Kidney capillary endothelial cell (primary cell): ENCODE data around the gene CAVIN2.
A peak's percentile ranks its signal among the peaks of the same experiment; 100 is the strongest.

ENCODE experiments used
- DNase-seq: peaks from one replicate; pipeline ENCODE4 v3.0.0-alpha.2; 2018; ENCODE audit warnings: low spot score

The CAVIN2 gene, protein sequence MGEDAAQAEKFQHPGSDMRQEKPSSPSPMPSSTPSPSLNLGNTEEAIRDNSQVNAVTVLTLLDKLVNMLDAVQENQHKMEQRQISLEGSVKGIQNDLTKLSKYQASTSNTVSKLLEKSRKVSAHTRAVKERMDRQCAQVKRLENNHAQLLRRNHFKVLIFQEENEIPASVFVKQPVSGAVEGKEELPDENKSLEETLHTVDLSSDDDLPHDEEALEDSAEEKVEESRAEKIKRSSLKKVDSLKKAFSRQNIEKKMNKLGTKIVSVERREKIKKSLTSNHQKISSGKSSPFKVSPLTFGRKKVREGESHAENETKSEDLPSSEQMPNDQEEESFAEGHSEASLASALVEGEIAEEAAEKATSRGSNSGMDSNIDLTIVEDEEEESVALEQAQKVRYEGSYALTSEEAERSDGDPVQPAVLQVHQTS

GRCh38 chr2:191846515-191847476 lies at the start of gene CAVIN2:
Gene CAVIN2 (minus strand): TSS chr2:191847088. CDS start chr2:191846925, 163 bp downstream.
- peak; percentile 73 for DNase-seq

DNA sequence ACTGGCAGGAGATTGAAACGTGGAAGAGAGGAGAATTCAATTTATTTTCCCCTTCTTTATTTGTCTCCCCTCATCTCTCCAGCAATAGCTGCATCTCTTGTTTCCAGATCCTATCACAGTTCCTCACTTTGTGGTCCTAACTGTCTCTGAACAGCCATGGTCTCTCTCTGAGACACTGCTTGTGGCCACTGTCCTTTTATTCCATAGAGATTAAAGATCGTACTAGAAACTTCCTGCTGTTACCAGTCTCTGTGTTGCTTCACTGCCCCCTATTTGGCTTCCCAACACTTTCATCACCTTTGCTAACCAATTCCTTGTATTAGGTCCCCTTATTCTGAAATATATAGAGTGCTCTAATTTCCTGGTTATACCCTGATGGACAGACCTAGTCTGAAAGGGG lies 48.9 kb upstream of the CAVIN2 start:
- no peak for DNase-seq

- DNase-seq = no peak
Observed at GRCh38 chr2:191895195-191895594, 48.3 kb upstream of the CAVIN2 start.

DNA sequence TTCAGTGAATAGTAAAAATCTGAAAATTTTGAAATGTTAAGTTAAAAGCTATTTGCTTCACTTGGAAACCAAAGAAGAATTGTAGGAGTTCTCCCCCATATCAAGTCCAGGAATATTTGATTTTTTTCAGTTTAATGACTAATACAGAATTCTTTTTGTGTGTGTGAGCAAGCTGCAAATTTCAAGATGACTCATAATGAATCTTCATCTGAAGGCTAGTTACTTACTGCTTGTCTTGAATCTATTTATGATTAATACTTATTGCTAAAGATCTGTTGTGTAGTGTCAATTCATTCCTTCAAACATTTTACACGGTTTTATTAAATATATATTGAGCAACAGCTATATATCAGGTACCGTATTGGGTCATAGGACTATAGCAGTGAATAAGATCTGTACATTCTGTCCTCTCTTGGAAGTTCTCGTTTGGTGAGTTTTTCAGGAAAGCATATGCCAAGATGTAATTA lies 47.8 kb upstream of the CAVIN2 start:
- DNase-seq = peak; percentile 83

- no peak for DNase-seq
Observed at GRCh38 chr2:191892391-191892790, 45.5 kb upstream of the CAVIN2 start.

- no peak for DNase-seq
Observed at GRCh38 chr2:191891656-191892055, 44.8 kb upstream of the CAVIN2 start.

DNA sequence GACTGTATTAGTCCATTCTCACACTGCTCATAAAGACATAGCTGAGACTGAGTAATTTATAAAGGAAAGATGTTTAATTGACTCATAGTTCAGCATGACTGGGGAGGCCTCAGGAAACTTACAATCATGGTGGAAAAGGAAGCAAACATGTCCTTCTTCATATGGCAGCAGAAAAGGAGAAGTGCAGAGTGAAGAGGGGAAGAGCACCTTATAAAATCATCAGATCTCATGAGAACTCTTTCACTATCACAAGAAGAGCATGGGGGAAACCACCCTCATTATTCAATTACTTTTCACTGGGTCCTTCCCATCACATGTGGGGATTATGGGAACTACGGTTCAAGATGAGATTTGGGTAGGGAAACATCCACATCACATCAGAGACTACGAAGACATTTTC lies 43.0 kb upstream of the CAVIN2 start:
- DNase-seq = no peak

DNA sequence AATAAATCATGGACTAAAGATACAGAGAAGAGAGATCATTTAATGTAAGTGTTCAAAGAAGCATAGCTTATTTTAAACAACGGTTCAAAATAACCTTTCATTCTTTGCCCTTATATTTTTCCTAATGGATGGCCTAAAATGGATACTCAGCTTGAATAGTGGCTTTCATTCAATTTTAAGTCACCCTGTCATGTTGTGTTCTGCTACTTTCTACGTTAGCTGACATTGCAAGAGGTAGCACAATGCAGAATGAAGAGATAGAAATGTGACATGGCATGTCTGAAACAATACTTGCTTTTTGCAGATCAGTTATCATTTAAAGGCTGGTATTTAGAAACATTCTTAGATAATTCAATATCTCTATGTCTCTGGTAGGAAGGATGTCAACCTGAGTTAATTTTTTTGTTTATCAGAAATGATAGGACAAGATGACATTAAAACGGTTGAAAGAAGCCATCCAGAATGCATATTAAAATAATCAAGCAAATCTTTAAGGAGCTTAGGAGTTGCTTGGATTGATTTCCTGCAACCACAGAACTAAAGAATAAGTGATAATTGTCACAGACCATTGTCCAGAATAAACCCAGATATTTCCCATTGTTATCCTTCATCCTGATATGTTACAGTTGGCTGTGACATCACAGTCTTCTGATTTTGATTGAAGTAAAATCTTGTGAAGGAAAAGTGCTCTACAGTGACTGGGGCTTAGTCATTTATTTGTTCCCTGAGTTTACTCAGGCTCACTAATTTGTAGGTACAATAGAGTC lies 41.7 kb upstream of the CAVIN2 start:
- no peak for DNase-seq

DNA sequence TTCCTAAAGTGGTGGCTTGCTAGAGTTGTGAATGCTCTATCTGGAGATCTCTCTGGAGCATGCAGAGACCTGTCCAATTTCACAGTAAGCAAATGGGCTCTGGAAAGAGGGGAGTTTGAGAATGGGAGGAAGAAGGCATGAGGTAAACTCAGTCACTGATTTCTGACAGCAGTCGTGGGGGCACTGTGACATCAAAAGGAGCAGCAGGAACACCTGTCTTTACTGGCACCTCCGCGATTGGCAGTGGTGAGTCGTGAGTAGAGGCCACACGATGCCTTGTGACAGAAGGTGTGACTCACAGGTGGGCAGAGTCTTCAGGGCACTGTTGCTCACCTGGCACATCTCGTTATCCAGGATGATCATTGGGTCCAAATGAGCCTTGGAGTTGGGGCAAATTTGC lies 38.8 kb upstream of the CAVIN2 start:
- DNase-seq = no peak

- DNase-seq = no peak
Observed at GRCh38 chr2:191885098-191885497, 38.2 kb upstream of the CAVIN2 start.

DNA sequence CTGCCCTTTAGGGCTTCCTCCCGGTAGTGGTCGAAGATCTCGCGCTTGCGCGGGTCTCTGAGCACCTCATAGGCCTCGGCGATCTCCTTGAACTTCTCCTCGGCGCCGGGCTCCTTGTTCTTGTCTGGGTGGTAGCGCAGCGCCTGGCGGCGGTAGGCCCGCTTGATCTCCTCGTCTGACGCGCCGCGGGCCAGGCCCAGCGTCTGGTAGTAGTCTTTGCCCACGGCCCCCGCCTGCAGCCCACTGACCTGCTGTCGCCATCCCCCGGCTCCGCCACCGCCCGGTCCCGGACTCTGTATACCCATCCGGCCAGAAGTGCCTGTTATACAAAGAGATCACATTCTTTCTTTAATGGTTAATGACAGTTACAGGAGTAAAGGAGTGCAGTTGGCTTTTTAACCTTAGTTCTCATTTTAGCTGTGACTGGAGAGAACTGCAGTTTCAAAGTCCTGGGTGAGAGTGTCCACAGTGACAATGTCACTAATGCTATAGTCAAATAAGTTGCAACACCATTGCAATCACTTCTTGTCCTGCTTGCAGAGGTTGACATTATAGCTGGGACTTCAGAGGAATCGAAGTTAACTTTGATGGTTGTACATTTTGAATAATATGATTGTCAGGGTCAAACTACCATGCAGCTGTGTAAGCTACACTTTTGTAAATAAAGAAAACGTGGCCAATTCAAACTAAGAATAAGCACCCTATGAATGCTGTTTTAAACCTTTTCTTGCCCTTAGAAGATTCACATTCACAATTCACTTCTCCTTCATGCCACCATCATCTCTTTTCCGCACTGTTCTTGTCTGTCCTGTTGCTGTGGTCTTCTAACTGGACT lies 35.3 kb upstream of the CAVIN2 start:
- DNase-seq = no peak

- DNase-seq = peak; percentile 65
Observed at GRCh38 chr2:191878548-191879279, 31.8 kb upstream of the CAVIN2 start.

- no peak for DNase-seq
Observed at GRCh38 chr2:191877875-191878274, 31.0 kb upstream of the CAVIN2 start.

DNA sequence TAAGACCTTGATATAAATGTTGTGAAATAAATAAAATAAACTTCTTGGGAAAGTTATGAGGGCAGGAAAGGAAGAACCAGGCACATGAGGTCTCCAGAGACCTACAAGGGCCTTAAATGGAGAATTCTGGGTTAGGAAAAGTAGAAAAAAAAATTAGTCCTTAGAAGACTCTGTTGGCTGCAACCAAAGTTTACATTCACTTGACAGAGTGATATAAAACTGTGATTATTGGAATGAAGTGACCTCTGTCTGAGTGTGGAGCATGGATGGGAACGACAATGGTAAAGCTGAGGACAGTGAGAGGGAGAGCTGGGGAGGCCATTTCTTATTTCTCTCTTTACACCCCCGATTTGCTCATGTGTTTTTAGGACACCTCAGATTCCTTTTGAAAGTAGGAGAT lies 29.0 kb upstream of the CAVIN2 start:
- no peak for DNase-seq

DNA sequence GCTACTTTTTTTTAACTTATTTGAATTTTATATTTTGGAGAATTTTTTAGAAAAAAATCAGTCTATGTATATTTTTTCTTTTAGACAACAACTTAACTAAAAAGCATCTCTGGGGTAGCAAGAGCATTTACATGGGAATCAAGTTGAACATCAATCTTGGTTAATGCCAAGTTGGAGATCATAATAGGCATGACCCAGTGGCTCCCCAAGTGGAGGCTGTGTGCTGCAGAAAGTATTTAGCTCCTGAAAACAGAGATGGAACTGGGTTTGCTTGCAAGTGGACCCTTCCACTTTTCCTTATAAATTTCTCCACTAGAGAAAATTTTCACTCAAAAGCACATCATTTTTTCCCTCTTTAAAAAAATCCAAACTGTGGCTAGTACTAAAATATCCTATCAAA lies 23.9 kb upstream of the CAVIN2 start:
- no peak for DNase-seq

- DNase-seq = no peak
Observed at GRCh38 chr2:191869781-191870180, 22.9 kb upstream of the CAVIN2 start.

DNA sequence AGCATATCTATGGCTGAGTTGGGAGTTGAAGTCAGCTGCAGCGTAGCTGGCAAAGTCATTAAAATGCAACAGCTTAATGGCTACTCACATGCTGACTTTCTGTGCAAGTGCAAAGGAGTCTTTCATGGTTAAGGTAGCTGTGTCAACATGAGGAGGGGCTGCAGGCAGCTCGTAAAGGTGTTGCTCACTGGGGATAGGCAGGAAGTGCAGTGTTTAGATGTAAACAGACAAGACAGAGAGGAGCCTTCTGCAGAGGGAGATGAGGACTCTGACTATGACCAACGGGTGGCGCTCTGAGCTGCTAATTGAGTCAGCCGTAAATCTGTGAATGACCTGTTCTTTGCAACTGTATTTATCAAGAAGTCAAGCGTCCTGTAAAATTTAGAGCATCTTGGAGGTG lies 22.3 kb upstream of the CAVIN2 start:
- no peak for DNase-seq

- no peak for DNase-seq
Observed at GRCh38 chr2:191867507-191867847, 20.6 kb upstream of the CAVIN2 start.

DNA sequence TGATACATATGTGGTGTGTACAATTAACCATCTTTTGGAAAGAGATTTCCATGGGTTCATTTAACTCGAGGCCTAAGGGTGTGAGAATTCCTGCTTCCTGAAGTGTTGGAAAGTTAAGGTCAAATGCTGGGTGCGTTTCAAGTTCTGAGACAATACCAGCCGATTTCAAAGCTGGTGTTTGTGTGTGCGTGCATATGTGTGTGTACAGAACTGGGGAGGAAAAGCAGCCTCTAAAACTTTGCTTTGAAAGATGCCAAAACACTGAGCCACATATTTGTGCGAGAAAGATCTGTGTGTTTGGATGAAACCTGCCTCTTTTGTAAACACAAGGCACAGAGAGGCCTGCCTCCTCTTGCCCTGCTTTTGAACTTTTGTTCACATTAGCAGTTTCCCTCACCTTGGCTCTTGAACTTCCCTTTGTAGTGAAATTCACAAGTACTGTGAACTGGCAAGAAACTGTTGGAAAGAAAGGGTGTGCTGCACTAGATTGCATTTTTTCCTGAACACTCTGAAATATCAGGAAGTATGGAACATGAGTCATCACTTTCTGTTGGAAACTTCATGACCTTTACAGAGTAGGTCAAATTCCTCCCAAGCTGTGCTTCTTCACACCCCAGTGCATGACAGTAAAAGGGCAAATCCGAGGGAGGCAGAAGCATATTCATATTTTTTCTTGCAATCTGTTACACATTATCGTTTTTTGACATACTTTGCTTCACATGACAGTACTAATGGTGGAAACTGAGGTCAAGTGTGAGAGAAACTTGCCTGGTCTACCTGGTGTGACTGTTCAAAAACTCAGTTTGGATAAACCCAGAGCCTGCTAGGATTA lies 20.0 kb upstream of the CAVIN2 start:
- peak; percentile 96 for DNase-seq

- no peak for DNase-seq
Observed at GRCh38 chr2:191866195-191866594, 19.3 kb upstream of the CAVIN2 start.
